ENCODE measurements around the gene G6PC2.

- no peak for TF ChIP-seq CTCF (IDR thresholded peaks at IDR 0.05; ENCODE audit: poor library complexity, severe bottlenecking)
- TF ChIP-seq EZH2 (IDR thresholded peaks at IDR 0.05; ENCODE audit: borderline replicate concordance, insufficient read depth, low read length, poor library complexity, severe bottlenecking), result no peak
- no peak for TF ChIP-seq TAF1 (IDR thresholded peaks at IDR 0.05; ENCODE audit: low read depth)
- no peak for TF ChIP-seq RAD21 (conservative IDR thresholded peaks at IDR 0.05)
- no peak for TF ChIP-seq EP300 (conservative IDR thresholded peaks at IDR 0.05; ENCODE audit: poor library complexity, severe bottlenecking)
- no peak for TF ChIP-seq MXI1 (conservative IDR thresholded peaks at IDR 0.05; ENCODE audit: poor library complexity, severe bottlenecking)
- no peak for TF ChIP-seq POLR2AphosphoS5 (IDR thresholded peaks at IDR 0.05)
- TF ChIP-seq REST (IDR thresholded peaks at IDR 0.05; ENCODE audit: borderline replicate concordance), result no peak
- TF ChIP-seq SMC3 (conservative IDR thresholded peaks at IDR 0.05; ENCODE audit: poor library complexity), result no peak
Observed at GRCh38 chr2:168952424-168952823, 51.3 kb downstream of the G6PC2 start.
